Measurements from ENCODE around the gene HNRNPDL. TPM values are rescaled to one million over a fixed set of nuclear protein-coding genes. Genes with fewer than 3 reads are reported as not detected.

HNRNPDL gene
- total and polyA plus RNA-seq, 7 donors = 145 to 488 (median 362) TPM

- intact Hi-C loops (cut with DNase I) = loop anchor here (10.0 kb wide), 4 partner anchors 519 to 1079 kb away; partner anchors contain the start of genes COPS4 (in 1 of the 2), HELQ (in 1 of the 2), LIN54 (in 1 of the 2) and MRPS18C (in 1 of the 2)
- Histone ChIP-seq H3K27me3 (ENCODE audit: insufficient read depth in 3 of 3, low read length in 2 of 3) (no peaks in the 10 kb centered on the region), H3K4me3 (peak overlapping the region; percentile 84), H3K36me3 (ENCODE audit: insufficient read depth in 1 of 2, low read depth in 1 of 2) (peaks cover 0 to 1% of the 10 kb centered on the region in 2 donors), H3K4me1 (peaks cover 28% of the 10 kb centered on the region), H3K9me3 (no peaks in the 10 kb centered on the region), H3K27ac (peak overlapping the region; percentile 95)
- DNase-seq (no peak), ATAC-seq (no peak)
- WGBS, 3 donors = 63 to 82% (median 66%) methylated on average over 4 of the region's 4 CpGs
- TF ChIP-seq CTCF (IDR thresholded peaks at IDR 0.05) = no peak
Measured at GRCh38 chr4:82376109-82376508, 54.2 kb downstream of the HNRNPDL start.

- peaks cover 2 to 11% of the 10 kb centered on the region in 2 donors for H3K36me3 ChIP-seq (ENCODE audit: insufficient read depth in 1 of 2, low read depth in 1 of 2)
- H3K27me3 ChIP-seq (ENCODE audit: insufficient read depth in 3 of 3, low read length in 2 of 3) = no peaks in the 10 kb centered on the region
- DNase-seq (peak; percentile 98 to 99), ATAC-seq (peak; percentile 90 to 95 (median 92))
- 0 to 1% (median 0%) methylated on average over 65 to 83 of the region's 83 CpGs for WGBS, 3 donors
- intact Hi-C loops (cut with DNase I) = loop anchor here (1.0 to 10.0 kb wide), 7 partner anchors 55 to 1081 kb away; partner anchors contain the start of genes COPS4 (in 1 of the 2), HELQ (in 1 of the 2), LIN54 (in 1 of the 2) and MRPS18C (in 1 of the 2)
- H3K9me3 ChIP-seq = no peaks in the 10 kb centered on the region
- H3K4me3 ChIP-seq = peak within 1 kb of the TSS; percentile 84
- H3K27ac ChIP-seq = peak within 1 kb of the TSS; percentile 95
- no peak for TF ChIP-seq CTCF (IDR thresholded peaks at IDR 0.05)
- peaks cover 32% of the 10 kb centered on the region for H3K4me1 ChIP-seq
Measured at GRCh38 chr4:82373816-82374625, 56.2 kb downstream of the HNRNPDL start, which contains the start of gene HNRNPD. TSS of gene HNRNPD (minus strand) at chr4:82373991. CDS start at chr4:82373678, 313 bp downstream.

- TF ChIP-seq CTCF (IDR thresholded peaks at IDR 0.05) = no peak
- DNase-seq = no peak
- Histone ChIP-seq H3K4me3 (peak overlapping the region; percentile 84), H3K27ac (peak overlapping the region; percentile 95), H3K4me1 (peaks cover 37% of the 10 kb centered on the region), H3K9me3 (no peaks in the 10 kb centered on the region), H3K36me3 (ENCODE audit: insufficient read depth in 1 of 2, low read depth in 1 of 2) (peaks cover 2 to 11% of the 10 kb centered on the region in 2 donors), H3K27me3 (ENCODE audit: insufficient read depth in 3 of 3, low read length in 2 of 3) (no peaks in the 10 kb centered on the region)
- ATAC-seq = peak; percentile 9 to 38 (median 22)
- WGBS, 3 donors = 0 to 1% (median 0%) methylated on average over 25 to 50 of the region's 50 CpGs
- intact Hi-C loops (cut with DNase I) = loop anchor here (5.0 to 10.0 kb wide), 5 partner anchors 86 to 1081 kb away; partner anchors contain the start of genes COPS4 (in 1 of the 2), HELQ (in 1 of the 2), LIN54 (in 1 of the 2) and MRPS18C (in 1 of the 2)
Measured at GRCh38 chr4:82373486-82373815, 56.8 kb downstream of the HNRNPDL start.

Other genes with a start within 250 kb of the HNRNPDL start
- gene HNRNPD, start 56.5 kb downstream of the HNRNPDL start, total RNA-seq = 100 to 1,000 TPM in 3 of 4 donors, 10 to 100 TPM in 1; 82.0 to 139 (median 115) TPM
- 100 to 1,000 TPM in 2 of 3 donors, 10 to 100 TPM in 1; 92.7 to 158 (median 117) TPM for gene HNRNPD, start 56.5 kb downstream of the HNRNPDL start, polyA plus RNA-seq
- gene ENOPH1, start 128 bp upstream of the HNRNPDL start, total RNA-seq = 10 to 100 TPM in 3 of 4 donors, 1 to 10 TPM in 1; 9.1 to 15.3 (median 11.5) TPM
- 10 to 100 TPM; 11.1 to 27.7 (median 14.8) TPM for gene ENOPH1, start 128 bp upstream of the HNRNPDL start, polyA plus RNA-seq
- 1 to 10 TPM; 2.6 to 4.6 (median 4.0) TPM for gene TMEM150C, start 131.5 kb upstream of the HNRNPDL start, total RNA-seq
- 1 to 10 TPM; 3.2 to 5.8 (median 3.6) TPM for gene TMEM150C, start 131.5 kb upstream of the HNRNPDL start, polyA plus RNA-seq

All from psoas muscle (tissue), 8 donors.